Activated naive CD8-positive, alpha-beta T cell treated with anti-CD3 and anti-CD28 coated beads, Interleukin-2, amount 50 U/mL, for 24 hours (primary cell): ENCODE results near the gene BOD1.
"Not testable (repeated sequence)": the region's sequence is repeated elsewhere in the genome, so short reads cannot be mapped to it uniquely, and the experiment has no call there.

Source experiments
- ATAC-seq: fragments of 150-1000 bp; cut with Tn5 transposase; one replicate; pipeline ENCODE4 v1.10.0; 2021
- DNase-seq: peaks from one replicate; pipeline ENCODE4 v3.0.0; 2021
- H3K27ac Mint-ChIP-seq: one replicate; pipeline ENCODE4 v1.8.0; 2021; ENCODE audit warnings: mild to moderate bottlenecking, mixed read lengths
- H3K27me3 Mint-ChIP-seq: one replicate; pipeline ENCODE4 v1.8.0; 2021; ENCODE audit warnings: mixed read lengths
- H3K36me3 Mint-ChIP-seq: one replicate; pipeline ENCODE4 v1.8.0; 2021; ENCODE audit warnings: low read depth, mixed read lengths
- H3K4me1 Mint-ChIP-seq: one replicate; pipeline ENCODE4 v1.8.0; 2021; ENCODE audit warnings: mixed read lengths
- H3K4me3 Mint-ChIP-seq: one replicate; pipeline ENCODE4 v1.8.0; 2021; ENCODE audit warnings: mild to moderate bottlenecking, moderate library complexity, mixed read lengths
- H3K9me3 Mint-ChIP-seq: one replicate; pipeline ENCODE4 v1.8.0; 2021; ENCODE audit warnings: mixed read lengths

Gene BOD1

GRCh38 chr5:173612948-173613347 lies 3.5 kb downstream of the BOD1 start:
- H3K27me3 Mint-ChIP-seq = no peaks in the 10 kb centered on the region

DNA sequence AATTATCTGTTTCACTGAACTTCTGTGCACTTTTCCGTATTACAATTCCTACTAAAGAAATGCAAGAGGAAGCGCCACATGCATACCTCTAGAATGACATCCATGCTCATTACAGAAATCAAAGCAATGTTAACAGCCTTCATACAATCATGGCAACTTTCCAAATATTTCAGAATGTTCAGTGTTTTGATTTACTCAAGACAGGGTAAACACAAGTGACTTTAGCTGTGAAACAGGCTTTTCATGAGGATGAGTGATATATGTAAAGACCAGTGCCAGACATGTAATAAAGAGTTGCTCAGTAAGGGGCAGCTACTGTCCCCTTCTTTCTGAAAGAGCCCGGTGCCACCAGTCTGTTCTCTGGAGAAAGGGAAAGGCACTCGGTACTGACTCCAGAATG lies 4.7 kb downstream of the BOD1 start:
- H3K36me3 Mint-ChIP-seq = peaks cover 65% of the 10 kb centered on the region
- H3K4me1 Mint-ChIP-seq = peaks cover 25% of the 10 kb centered on the region
- H3K27ac Mint-ChIP-seq = no peak overlapping the region

More at GRCh38 chr5:173612948-173613347, 3.5 kb downstream of the BOD1 start:
- Mint-ChIP-seq H3K4me3 (no peak overlapping the region), H3K36me3 (peaks cover 57% of the 10 kb centered on the region), H3K4me1 (peaks cover 30% of the 10 kb centered on the region), H3K9me3 (no peaks in the 10 kb centered on the region), H3K27ac (no peak overlapping the region)
- ATAC-seq = no peak
- no peak for DNase-seq

GRCh38 chr5:173604141-173604540 lies 12.3 kb downstream of the BOD1 start:
- no peak for ATAC-seq
- peaks cover 51% of the 10 kb centered on the region for H3K36me3 Mint-ChIP-seq

More for the DNA sequence above, 4.7 kb downstream of the BOD1 start:
- H3K9me3 Mint-ChIP-seq = no peaks in the 10 kb centered on the region
- ATAC-seq (no peak), DNase-seq (no peak)
- H3K27me3 Mint-ChIP-seq = no peaks in the 10 kb centered on the region
- no peak overlapping the region for H3K4me3 Mint-ChIP-seq

DNA sequence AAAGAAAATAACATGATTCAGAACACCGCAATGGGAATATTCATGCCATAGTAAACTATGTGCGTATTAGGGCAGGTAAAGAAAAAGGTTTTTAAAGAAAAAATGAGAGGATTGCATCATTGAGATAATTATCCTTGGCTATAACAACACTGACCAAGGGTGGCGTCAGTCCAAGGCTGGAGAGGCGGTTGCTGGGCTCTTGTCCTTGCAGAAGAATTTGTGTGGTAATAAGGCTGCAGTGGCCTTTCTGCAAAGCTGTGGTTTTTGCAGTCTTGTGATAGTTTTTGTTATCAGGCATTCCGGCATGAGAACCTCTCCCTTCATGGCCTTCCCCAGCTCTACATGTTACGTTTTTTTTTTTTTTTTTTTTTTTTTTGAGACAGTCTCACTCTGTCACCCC lies 14.0 kb downstream of the BOD1 start:
- H3K27me3 Mint-ChIP-seq = no peaks in the 10 kb centered on the region
- H3K36me3 Mint-ChIP-seq = peaks cover 43% of the 10 kb centered on the region
- no peaks in the 10 kb centered on the region for H3K9me3 Mint-ChIP-seq
- ATAC-seq = no peak
- no peak overlapping the region for H3K27ac Mint-ChIP-seq
- H3K4me3 Mint-ChIP-seq = no peak overlapping the region
- no peak for DNase-seq
- H3K4me1 Mint-ChIP-seq = no peaks in the 10 kb centered on the region

More at GRCh38 chr5:173604141-173604540, 12.3 kb downstream of the BOD1 start:
- no peaks in the 10 kb centered on the region for H3K27me3 Mint-ChIP-seq
- H3K4me3 Mint-ChIP-seq = no peak overlapping the region
- no peaks in the 10 kb centered on the region for H3K4me1 Mint-ChIP-seq
- no peaks in the 10 kb centered on the region for H3K9me3 Mint-ChIP-seq
- DNase-seq = no peak
- no peak overlapping the region for H3K27ac Mint-ChIP-seq

- ATAC-seq (no peak), DNase-seq (no peak)
- peaks cover 11% of the 10 kb centered on the region for H3K9me3 Mint-ChIP-seq
- no peaks in the 10 kb centered on the region for H3K4me1 Mint-ChIP-seq
- no peak overlapping the region for H3K4me3 Mint-ChIP-seq
- H3K27me3 Mint-ChIP-seq = no peaks in the 10 kb centered on the region
- H3K36me3 Mint-ChIP-seq = peaks cover 35% of the 10 kb centered on the region
- H3K27ac Mint-ChIP-seq = no peak overlapping the region
These were observed 17.8 kb downstream of the BOD1 start for GRCh38 chr5:173598686-173599085.

DNA sequence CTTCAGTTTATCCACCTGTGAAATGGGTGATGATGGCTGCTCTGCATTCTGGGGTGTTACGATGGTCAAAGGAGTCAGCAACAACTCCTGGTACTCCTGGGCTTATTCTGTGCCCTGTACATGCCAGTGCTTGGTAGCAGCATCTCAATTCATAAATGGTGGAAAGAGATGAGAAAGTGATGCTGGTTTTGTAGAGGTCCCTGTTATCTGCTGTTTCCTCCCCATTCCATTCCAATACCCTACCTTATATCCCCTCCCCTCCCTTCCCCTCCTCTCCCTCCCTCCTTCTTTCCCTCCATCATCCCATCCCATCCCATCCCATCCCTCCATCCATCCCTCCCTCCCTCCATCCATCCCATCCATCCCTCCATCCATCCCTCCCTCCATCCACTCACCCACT lies 19.1 kb downstream of the BOD1 start:
- Mint-ChIP-seq H3K36me3 (peaks cover 36% of the 10 kb centered on the region), H3K9me3 (peaks cover 22% of the 10 kb centered on the region), H3K4me3 (no peak overlapping the region), H3K27me3 (no peaks in the 10 kb centered on the region), H3K4me1 (no peaks in the 10 kb centered on the region), H3K27ac (no peak overlapping the region)
- ATAC-seq (no peak), DNase-seq (no peak)

DNA sequence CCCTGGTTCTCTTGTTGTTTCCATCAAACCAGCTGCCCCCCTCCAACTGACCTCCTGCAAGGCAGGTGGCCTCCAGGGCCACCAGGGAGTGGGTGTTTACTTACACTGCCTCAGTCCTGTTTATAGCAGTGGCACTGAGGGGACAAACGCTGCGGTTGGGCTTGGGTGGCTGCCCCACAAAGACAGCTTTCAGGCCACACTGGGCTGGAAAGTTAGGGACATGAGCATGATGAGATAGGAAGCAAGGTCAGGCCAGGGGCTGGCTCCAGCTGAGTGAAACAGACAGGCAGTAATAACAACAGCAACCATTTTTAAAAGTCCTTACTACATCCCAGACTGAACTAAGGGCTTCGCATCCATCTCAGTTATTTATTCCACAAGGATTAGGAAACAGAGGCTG lies 20.6 kb downstream of the BOD1 start:
- peaks cover 33% of the 10 kb centered on the region for H3K9me3 Mint-ChIP-seq
- H3K27me3 Mint-ChIP-seq = no peaks in the 10 kb centered on the region
- ATAC-seq (no peak), DNase-seq (no peak)
- peaks cover 36% of the 10 kb centered on the region for H3K36me3 Mint-ChIP-seq
- no peak overlapping the region for H3K4me3 Mint-ChIP-seq
- H3K4me1 Mint-ChIP-seq = no peaks in the 10 kb centered on the region
- H3K27ac Mint-ChIP-seq = no peak overlapping the region

GRCh38 chr5:173594061-173594460 lies 22.4 kb downstream of the BOD1 start:
- peaks cover 43% of the 10 kb centered on the region for H3K36me3 Mint-ChIP-seq
- no peaks in the 10 kb centered on the region for H3K27me3 Mint-ChIP-seq
- H3K27ac Mint-ChIP-seq = no peak overlapping the region
- DNase-seq = no peak
- H3K9me3 Mint-ChIP-seq = peaks cover 42% of the 10 kb centered on the region
- ATAC-seq = no peak
- no peak overlapping the region for H3K4me3 Mint-ChIP-seq
- H3K4me1 Mint-ChIP-seq = no peaks in the 10 kb centered on the region

GRCh38 chr5:173592050-173592669 lies 24.3 kb downstream of the BOD1 start:
- peaks cover 52% of the 10 kb centered on the region for H3K9me3 Mint-ChIP-seq
- H3K27me3 Mint-ChIP-seq = no peaks in the 10 kb centered on the region
- peaks cover 38% of the 10 kb centered on the region for H3K36me3 Mint-ChIP-seq
- no peak overlapping the region for H3K4me3 Mint-ChIP-seq
- H3K4me1 Mint-ChIP-seq = no peaks in the 10 kb centered on the region
- H3K27ac Mint-ChIP-seq = no peak overlapping the region
- no peak for ATAC-seq
- DNase-seq = peak; percentile 8

GRCh38 chr5:173591056-173591514 lies 25.4 kb downstream of the BOD1 start:
- no peak for ATAC-seq
- Mint-ChIP-seq H3K9me3 (peaks cover 60% of the 10 kb centered on the region), H3K4me3 (no peak overlapping the region)

DNA sequence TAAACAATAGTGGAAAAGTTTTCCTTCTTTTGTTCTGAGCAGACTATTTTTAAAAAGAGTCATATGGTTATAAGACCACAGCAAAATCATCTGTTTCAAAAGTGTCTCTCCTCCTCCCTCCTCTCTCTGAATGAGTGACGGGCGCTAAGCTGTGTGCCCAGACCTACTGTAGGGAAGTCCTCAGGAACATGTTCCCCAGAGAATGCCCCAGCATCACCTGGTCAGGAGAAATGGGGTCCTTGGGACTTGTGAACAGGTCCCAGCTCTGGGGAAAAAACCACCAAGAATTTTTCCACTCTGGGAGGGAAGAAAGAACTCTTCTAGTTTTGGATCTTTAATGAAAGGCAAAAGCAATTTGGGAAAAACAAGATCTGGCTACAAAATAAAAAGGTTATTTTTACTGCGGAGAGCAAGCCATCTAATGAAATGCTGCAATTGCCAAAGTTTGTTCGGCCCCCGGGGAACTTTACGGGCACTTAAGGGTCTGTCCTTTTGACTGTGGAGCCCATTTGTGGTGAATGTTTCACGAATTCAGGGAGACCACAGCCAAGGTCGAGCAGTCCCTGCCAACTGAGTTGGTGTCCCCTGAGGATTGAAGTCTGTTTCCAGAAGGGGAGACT lies 25.9 kb downstream of the BOD1 start:
- no peak for ATAC-seq
- peaks cover 38% of the 10 kb centered on the region for H3K36me3 Mint-ChIP-seq
- no peak overlapping the region for H3K27ac Mint-ChIP-seq
- H3K4me3 Mint-ChIP-seq = no peak overlapping the region
- H3K27me3 Mint-ChIP-seq = no peaks in the 10 kb centered on the region
- H3K4me1 Mint-ChIP-seq = no peaks in the 10 kb centered on the region
- peaks cover 62% of the 10 kb centered on the region for H3K9me3 Mint-ChIP-seq
- no peak for DNase-seq

More at GRCh38 chr5:173591056-173591514, 25.4 kb downstream of the BOD1 start:
- no peaks in the 10 kb centered on the region for H3K27me3 Mint-ChIP-seq
- no peak for DNase-seq
- H3K4me1 Mint-ChIP-seq = no peaks in the 10 kb centered on the region
- H3K27ac Mint-ChIP-seq = no peak overlapping the region
- H3K36me3 Mint-ChIP-seq = peaks cover 39% of the 10 kb centered on the region

GRCh38 chr5:173586133-173586532 lies 30.3 kb downstream of the BOD1 start:
- Mint-ChIP-seq H3K27me3 (peaks cover 13% of the 10 kb centered on the region), H3K9me3 (peaks cover 46% of the 10 kb centered on the region), H3K36me3 (peaks cover 17% of the 10 kb centered on the region)
- not testable (repeated sequence) for H3K4me3 Mint-ChIP-seq, H3K27ac Mint-ChIP-seq, H3K4me1 Mint-ChIP-seq, DNase-seq, ATAC-seq

DNA sequence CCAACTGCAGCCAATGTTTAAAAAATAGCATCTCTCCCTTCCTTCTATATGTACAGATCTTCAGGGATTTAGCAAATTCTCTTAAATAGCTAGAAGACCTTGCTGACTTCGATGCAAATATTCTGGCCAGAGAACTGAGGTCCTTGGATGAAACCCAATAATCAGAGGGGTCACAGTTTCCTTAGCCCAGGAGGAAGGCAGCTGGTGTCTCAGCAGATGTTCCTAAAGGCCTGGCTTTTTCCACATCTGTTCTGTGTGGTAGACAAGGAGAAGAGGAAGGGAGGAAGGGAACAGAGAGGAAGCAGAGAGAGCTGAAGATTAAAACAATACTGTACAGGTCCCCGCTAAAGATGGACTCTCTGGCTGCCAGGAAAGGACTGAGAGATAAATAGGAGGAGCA lies 33.1 kb downstream of the BOD1 start:
- peaks cover 13% of the 10 kb centered on the region for H3K27me3 Mint-ChIP-seq
- DNase-seq (no peak), ATAC-seq (no peak)
- no peak overlapping the region for H3K4me3 Mint-ChIP-seq
- H3K36me3 Mint-ChIP-seq = peaks cover 10% of the 10 kb centered on the region
- H3K9me3 Mint-ChIP-seq = peaks cover 45% of the 10 kb centered on the region
- no peaks in the 10 kb centered on the region for H3K4me1 Mint-ChIP-seq
- H3K27ac Mint-ChIP-seq = no peak overlapping the region

DNA sequence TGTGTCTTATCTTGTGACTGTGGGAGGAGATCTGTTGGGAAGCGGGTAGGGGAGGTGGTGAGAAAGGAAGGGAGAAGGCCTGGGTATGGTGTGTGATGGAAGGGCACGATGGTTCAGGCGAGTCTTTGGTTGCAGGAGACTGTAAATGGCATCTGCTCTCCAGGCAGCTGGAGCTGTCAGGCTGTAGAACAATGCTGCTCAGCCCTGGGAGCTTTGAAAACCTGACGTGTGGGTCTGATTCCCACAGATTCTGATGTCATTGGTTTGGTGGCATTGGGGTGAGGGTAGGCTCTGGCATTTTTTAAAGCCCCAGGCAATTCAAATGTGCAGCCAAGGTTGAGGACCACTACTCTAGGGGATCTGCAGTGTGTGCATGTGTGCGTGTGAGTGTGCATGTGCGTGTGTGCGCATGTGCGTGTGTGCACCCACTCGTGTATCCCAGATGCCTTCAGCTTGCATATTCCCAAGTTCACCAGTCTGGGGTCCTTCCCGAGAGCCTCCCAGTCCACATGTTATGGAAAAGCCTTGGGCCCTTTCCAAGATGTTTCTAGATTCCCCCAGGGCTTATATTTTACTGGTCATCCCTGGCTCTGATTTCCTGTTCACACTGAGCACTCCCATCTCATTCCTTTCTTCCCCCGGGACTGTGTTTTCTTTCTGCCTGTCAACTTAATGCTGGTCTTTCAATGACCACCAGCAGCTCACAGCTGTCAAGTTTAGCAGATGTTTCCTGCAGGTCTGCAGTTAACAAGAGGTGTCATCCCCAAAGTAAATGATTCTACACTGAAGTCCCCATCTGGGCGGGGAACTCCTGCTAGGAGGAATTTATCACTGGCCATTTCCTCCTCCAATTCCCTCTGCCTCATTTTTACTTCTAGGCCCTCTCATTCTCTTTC lies 34.0 kb downstream of the BOD1 start:
- Mint-ChIP-seq H3K27me3 (peaks cover 13% of the 10 kb centered on the region), H3K4me1 (no peaks in the 10 kb centered on the region), H3K4me3 (no peak overlapping the region), H3K36me3 (peaks cover 11% of the 10 kb centered on the region), H3K9me3 (peaks cover 41% of the 10 kb centered on the region), H3K27ac (no peak overlapping the region)
- ATAC-seq = no peak
- DNase-seq = no peak
